A549 (cell line): ENCODE results near the gene SKA2. TPM values are rescaled to one million over a fixed set of nuclear protein-coding genes. Genes with fewer than 3 reads are reported as not detected.
A peak's percentile ranks its signal among the peaks of the same experiment; 100 is the strongest.

Experiments
- ATAC-seq, 2 experiments: fragments of 200-7000 bp in 1 of 2; fragments of >200 bp in 1 of 2; cut with Nextera tagmentation in 1 of 2; cut with Tn5 transposase in 1 of 2; 3 replicates each; pipeline versions ENCODE4 v1.8.0 to v1.9.1; 2018 to 2020; ENCODE audit warnings: mild to moderate bottlenecking in 1 of 2, moderate library complexity in 1 of 2
- CTCF ChIA-PET: fragments of 300-600 bp; sonication (Branson Sonifier 250); formaldehyde crosslinking; extraction: SDS; loops from one replicate; lab custom pipeline; 2021; ENCODE audit warnings: antibody characterized with exemption, inconsistent platforms; lab: Yijun Ruan, JAX
- POLR2A ChIA-PET: fragments of 350-600 bp; formaldehyde crosslinking; extraction: SDS; loops from one replicate; lab custom pipeline; 2021; ENCODE audit warnings: antibody characterized with exemption, inconsistent platforms; lab: Yijun Ruan, JAX
- DNase-seq, 2 experiments: peaks; one replicate each; pipeline versions ENCODE4 v3.0.0 to v3.0.0-alpha.2; 2011 to 2016; ENCODE audit warnings: low read depth in 1 of 2, low spot score in 1 of 2
- FAIRE-seq: peaks from 2 replicates; lab custom pipeline; 2011; peaks lifted over from hg19 to GRCh38; lab: Jason Lieb, UNC
- H3K27ac ChIP-seq, 2 experiments: fragments of >200 bp; sonication (Bioruptor Twin); formaldehyde crosslinking; 3 replicates each; pipeline ENCODE4 v1.5.1; 2016 to 2017
- H3K4me1 ChIP-seq: fragments of >200 bp; sonication (Bioruptor Twin); formaldehyde crosslinking; 3 replicates; pipeline ENCODE4 v1.6.1; 2016
- H3K4me2 ChIP-seq: fragments of >200 bp; sonication (Bioruptor Twin); formaldehyde crosslinking; 3 replicates; pipeline ENCODE4 v1.6.1; 2016
- H3K4me3 ChIP-seq: fragments of >200 bp; sonication (Bioruptor Twin); formaldehyde crosslinking; 3 replicates; pipeline ENCODE4 v1.5.1; 2016
- H3K9me3 ChIP-seq: fragments of >200 bp; sonication (Bioruptor Twin); formaldehyde crosslinking; 3 replicates; pipeline ENCODE4 v1.6.1; 2016
- ATOH8 ChIP-seq: fragments of 250-450 bp; sonication (Bioruptor Pico); IDR thresholded peaks from 2 replicates; pipeline ENCODE4 v1.5.0; 2020; ENCODE audit warnings: low read depth, mild to moderate bottlenecking, moderate library complexity
- CBX2 ChIP-seq: fragments of 200-600 bp; sonication (generic); IDR thresholded peaks from 2 replicates; pipeline ENCODE4 v1.6.1; 2016; ENCODE audit warnings: low read depth, mild to moderate bottlenecking, borderline replicate concordance
- E2F6 ChIP-seq: IDR thresholded peaks from 2 replicates; pipeline ENCODE4 v1.6.1; 2012; ENCODE audit warnings: low read depth, borderline replicate concordance
- EHF ChIP-seq: fragments of 250-450 bp; sonication (Bioruptor Pico); IDR thresholded peaks from 2 replicates; pipeline ENCODE4 v1.5.0; 2020; ENCODE audit warnings: mild to moderate bottlenecking
- FOXS1 ChIP-seq: fragments of 250-450 bp; sonication (Bioruptor Pico); IDR thresholded peaks from 2 replicates; pipeline ENCODE4 v1.5.0; 2020; ENCODE audit warnings: mild to moderate bottlenecking, moderate library complexity
- GATA3 ChIP-seq: IDR thresholded peaks from 2 replicates; pipeline ENCODE4 v1.6.1; 2012; ENCODE audit warnings: borderline replicate concordance
- HDAC2 ChIP-seq: fragments of 200-600 bp; sonication (generic); IDR thresholded peaks from 2 replicates; pipeline ENCODE4 v1.6.1; 2016
- HEYL ChIP-seq: fragments of 250-450 bp; sonication (Bioruptor Pico); IDR thresholded peaks from 2 replicates; pipeline ENCODE4 v1.8.0; 2021; ENCODE audit warnings: mild to moderate bottlenecking, moderate library complexity
- MAFK ChIP-seq: fragments of 450-650 bp; IDR thresholded peaks from 2 replicates; pipeline ENCODE4 v1.6.1; 2014; ENCODE audit not compliant: partially characterized antibody
- MAX ChIP-seq: IDR thresholded peaks from 2 replicates; pipeline ENCODE4 v1.6.1; 2012
- PBX3 ChIP-seq: IDR thresholded peaks from 2 replicates; pipeline ENCODE4 v1.6.1; 2012
- PHF8 ChIP-seq: fragments of 200-600 bp; sonication (generic); IDR thresholded peaks from 2 replicates; pipeline ENCODE4 v1.6.1; 2016; ENCODE audit warnings: low read depth, mild to moderate bottlenecking, antibody characterized with exemption, moderate library complexity, borderline replicate concordance
- POLR2A ChIP-seq: IDR thresholded peaks from 2 replicates; pipeline ENCODE4 v1.6.1; 2012; ENCODE audit warnings: mild to moderate bottlenecking, low read length
- REST ChIP-seq: fragments of 200-600 bp; sonication (generic); IDR thresholded peaks from 2 replicates; pipeline ENCODE4 v1.6.1; 2016; ENCODE audit warnings: antibody characterized with exemption, mild to moderate bottlenecking, moderate library complexity
- TP53 ChIP-seq: fragments of 250-450 bp; sonication (Bioruptor Pico); IDR thresholded peaks from 2 replicates; pipeline ENCODE4 v1.5.0; 2021; ENCODE audit warnings: mild to moderate bottlenecking, moderate library complexity
- WGBS: methylation state at CpG from one replicate; pipeline ENCODE4 v1.1.6; 2017; ENCODE audit errors: missing lambda C conversion rate; 5-methylcytosine and 5-hydroxymethylcytosine counted together
- polyA plus RNA-seq, 4 experiments: library from polyadenylated mRNA; depleted of rRNA in 3 of 4; stranded (reverse); fragments of >200 nt; fragmentation: RNase III in 1 of 4; extraction: RNeasy Plus Mini Kit Qiagen cat#74134 plus additional on column Dnase treatment in 1 of 4; gene quantifications; 2 replicates in 3 of 4; 3 replicates in 1 of 4; pipeline ENCODE4 v1.2.3, GENCODE V29; 2011 to 2017
- small RNA-seq, 6 experiments: library from RNA; depleted of rRNA; stranded (forward); fragments of <200 nt; gene quantifications; one replicate each; pipeline ENCODE3, GENCODE V24; 2012

SKA2 gene
- polyA plus RNA-seq, 2 of the 4 experiments (the other 2 are of a cell fraction): 59.6 to 147 TPM

- Histone ChIP-seq H3K4me1 (no peaks in the 10 kb centered on the region; the same call in 2 of the 3 replicates), H3K4me3 (no peak overlapping the region), H3K4me2 (no peak overlapping the region), H3K9me3 (no peaks in the 10 kb centered on the region)
- WGBS: 78% methylated on average over 4 of the region's 6 CpGs
- DNase-seq (no peak), FAIRE-seq (no peak), ATAC-seq (no peak)
- CTCF ChIA-PET: no interaction called here
- no peak for TF ChIP-seq FOXS1 (CRISPR knock-in tag)
- TF ChIP-seq POLR2A: no peak
- TF ChIP-seq, all 56 proteins: peak for 0
- POLR2A ChIA-PET: no interaction called here
- H3K27ac ChIP-seq: no peak overlapping the region
These were observed 87.2 kb downstream of the SKA2 start for GRCh38 chr17:59067756-59068155.

- WGBS: 91% methylated on average over 2 of the region's 2 CpGs
- ATAC-seq (no peak), DNase-seq (no peak)
- POLR2A ChIA-PET: no interaction called here
- CTCF ChIA-PET: no interaction called here
- H3K4me2 ChIP-seq: no peak overlapping the region
- H3K4me1 ChIP-seq: no peaks in the 10 kb centered on the region; the same call in 2 of the 3 replicates
- TF ChIP-seq MAFK (peak; percentile 52), HEYL (no peak), EHF (CRISPR knock-in tag) (no peak)
- TF ChIP-seq, all 56 proteins: peak for 1
- Histone ChIP-seq H3K9me3 (no peaks in the 10 kb centered on the region), H3K27ac (no peak overlapping the region), H3K4me3 (no peak overlapping the region)
- FAIRE-seq: no peak
These were observed 87.6 kb downstream of the SKA2 start for GRCh38 chr17:59067340-59067739.

- Histone ChIP-seq H3K27ac (no peak overlapping the region), H3K4me1 (no peaks in the 10 kb centered on the region; the same call in 2 of the 3 replicates), H3K9me3 (no peaks in the 10 kb centered on the region), H3K4me3 (no peak overlapping the region), H3K4me2 (no peak overlapping the region)
- TF ChIP-seq CBX2 (no peak), HDAC2 (no peak), GATA3 (no peak), PBX3 (no peak), MAX (no peak), E2F6 (no peak), TP53 (CRISPR knock-in tag) (no peak), PHF8 (no peak), REST (no peak), ATOH8 (CRISPR knock-in tag) (no peak)
- WGBS: 91% methylated on average over 2 of the region's 2 CpGs
- CTCF ChIA-PET: no interaction called here
- DNase-seq (no peak), ATAC-seq (no peak), FAIRE-seq (peak; percentile 43)
- POLR2A ChIA-PET: no interaction called here
These were observed 92.5 kb downstream of the SKA2 start for GRCh38 chr17:59062509-59062908.

Small RNA genes within 50 kb of the gene (small RNA-seq; reads per million reads assigned to genes)
- gene MIR301A (67.9 to 5,719 (median 4,757) reads per million in 6 experiments), gene MIR454 (13.0 to 1,911 (median 1,096) reads per million in 6 experiments), gene RNU2-58P (0 to 12.0 (median 1.4) reads per million in 6 experiments)

Other genes with a start within 250 kb of the SKA2 start
- gene TRIM37, start 48.3 kb downstream of the SKA2 start, polyA plus RNA-seq (2011; rRNA removed): 51.3 and 56.3 TPM in 2 replicates
- 26.2 to 29.4 TPM (median 28.6 TPM) in 3 replicates for gene TRIM37, start 48.3 kb downstream of the SKA2 start, polyA plus RNA-seq (2017; fragmentation: RNase III; extraction: RNeasy Plus Mini Kit Qiagen cat#74134 plus additional on column Dnase treatment)
- 54.4 and 66.4 TPM in 2 replicates for gene PRR11, start 560 bp upstream of the SKA2 start, polyA plus RNA-seq (2011; rRNA removed)
- gene PRR11, start 560 bp upstream of the SKA2 start, polyA plus RNA-seq (2017; fragmentation: RNase III; extraction: RNeasy Plus Mini Kit Qiagen cat#74134 plus additional on column Dnase treatment): 58.1 to 70.9 TPM (median 66.9 TPM) in 3 replicates
- 27.3 and 30.6 TPM in 2 replicates for gene SMG8, start 54.8 kb upstream of the SKA2 start, polyA plus RNA-seq (2011; rRNA removed)
- gene SMG8, start 54.8 kb upstream of the SKA2 start, polyA plus RNA-seq (2017; fragmentation: RNase III; extraction: RNeasy Plus Mini Kit Qiagen cat#74134 plus additional on column Dnase treatment): 20.1 to 21.3 TPM (median 20.9 TPM) in 3 replicates
- gene GDPD1, start 65.3 kb upstream of the SKA2 start, polyA plus RNA-seq (2011; rRNA removed): 6.4 and 6.7 TPM in 2 replicates
- 1.5 to 2.4 TPM (median 2.3 TPM) in 3 replicates for gene GDPD1, start 65.3 kb upstream of the SKA2 start, polyA plus RNA-seq (2017; fragmentation: RNase III; extraction: RNeasy Plus Mini Kit Qiagen cat#74134 plus additional on column Dnase treatment)
- 8.2 and 9.6 TPM in 2 replicates for gene YPEL2, start 176.5 kb upstream of the SKA2 start, polyA plus RNA-seq (2011; rRNA removed)
- 2.2 to 5.4 TPM (median 4.7 TPM) in 3 replicates for gene YPEL2, start 176.5 kb upstream of the SKA2 start, polyA plus RNA-seq (2017; fragmentation: RNase III; extraction: RNeasy Plus Mini Kit Qiagen cat#74134 plus additional on column Dnase treatment)